ENCODE measurements around the gene ARID5B.

DNA sequence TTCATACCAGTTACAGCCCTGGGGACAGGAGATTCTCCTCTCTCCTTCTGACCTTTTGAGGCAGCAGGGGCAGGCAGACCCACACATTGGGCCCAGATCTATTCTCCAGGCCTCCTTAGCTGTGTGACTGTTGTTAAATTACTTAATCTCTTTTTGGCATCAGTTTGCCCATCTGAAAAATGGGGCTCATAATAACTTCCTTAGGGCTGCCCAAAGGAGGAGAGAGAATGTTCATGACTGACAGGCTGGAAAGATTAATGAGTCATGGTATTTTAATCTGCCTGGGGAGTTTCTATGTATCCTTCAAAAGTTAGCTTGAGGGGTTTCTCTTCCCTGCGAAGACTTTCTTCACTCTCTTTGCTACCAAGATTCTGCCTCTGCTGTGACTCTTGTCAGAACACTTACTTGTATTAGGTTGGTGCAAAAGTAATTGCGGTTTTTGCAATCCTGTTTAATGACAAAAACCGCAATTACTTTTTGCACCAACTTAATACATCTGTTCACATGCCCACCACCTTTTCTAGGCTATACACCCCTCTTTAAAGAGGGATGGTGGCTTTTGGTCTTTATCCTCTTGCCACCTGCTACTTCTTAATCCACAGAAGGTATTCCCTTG lies 83.4 kb downstream of the ARID5B start:
- TF ChIP-seq, protein P1, sequence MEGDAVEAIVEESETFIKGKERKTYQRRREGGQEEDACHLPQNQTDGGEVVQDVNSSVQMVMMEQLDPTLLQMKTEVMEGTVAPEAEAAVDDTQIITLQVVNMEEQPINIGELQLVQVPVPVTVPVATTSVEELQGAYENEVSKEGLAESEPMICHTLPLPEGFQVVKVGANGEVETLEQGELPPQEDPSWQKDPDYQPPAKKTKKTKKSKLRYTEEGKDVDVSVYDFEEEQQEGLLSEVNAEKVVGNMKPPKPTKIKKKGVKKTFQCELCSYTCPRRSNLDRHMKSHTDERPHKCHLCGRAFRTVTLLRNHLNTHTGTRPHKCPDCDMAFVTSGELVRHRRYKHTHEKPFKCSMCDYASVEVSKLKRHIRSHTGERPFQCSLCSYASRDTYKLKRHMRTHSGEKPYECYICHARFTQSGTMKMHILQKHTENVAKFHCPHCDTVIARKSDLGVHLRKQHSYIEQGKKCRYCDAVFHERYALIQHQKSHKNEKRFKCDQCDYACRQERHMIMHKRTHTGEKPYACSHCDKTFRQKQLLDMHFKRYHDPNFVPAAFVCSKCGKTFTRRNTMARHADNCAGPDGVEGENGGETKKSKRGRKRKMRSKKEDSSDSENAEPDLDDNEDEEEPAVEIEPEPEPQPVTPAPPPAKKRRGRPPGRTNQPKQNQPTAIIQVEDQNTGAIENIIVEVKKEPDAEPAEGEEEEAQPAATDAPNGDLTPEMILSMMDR (IDR thresholded peaks at IDR 0.05) = no peak
- no peak for TF ChIP-seq ZFX (IDR thresholded peaks at IDR 0.05; ENCODE audit: borderline replicate concordance)
